GM12875 (cell line): ENCODE measurements around the gene INSYN2A.

Experiments used
- H3K4me3 ChIP-seq: one replicate; pipeline ENCODE4 v1.5.1; 2011; ENCODE audit warnings: low read depth, low read length, control low read depth
- CTCF ChIP-seq: IDR thresholded peaks from 2 replicates; pipeline ENCODE4 v1.5.1; 2011; ENCODE audit warnings: low read depth, mild to moderate bottlenecking, control low read depth, inconsistent platforms, low read length, moderate library complexity, borderline replicate concordance; ENCODE audit not compliant: insufficient read depth

INSYN2A gene

DNA sequence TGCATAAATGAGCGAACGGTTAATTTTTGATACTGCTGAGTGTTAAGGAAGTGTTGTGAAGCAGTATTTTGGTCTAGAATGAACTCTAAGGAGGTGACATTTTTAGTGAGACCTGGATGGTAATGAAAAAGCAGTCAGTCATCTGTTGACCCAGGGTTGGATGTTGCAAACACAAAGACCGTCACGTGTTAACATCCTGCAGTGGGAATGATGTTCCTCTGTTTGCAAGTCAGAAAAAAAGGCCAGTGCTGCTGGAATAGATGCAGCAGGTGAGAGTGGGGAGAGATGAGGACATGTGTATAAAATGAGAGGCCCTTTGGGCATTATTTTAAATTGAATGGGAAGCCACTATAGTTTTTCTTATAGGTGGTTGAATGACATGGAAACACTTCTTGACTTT, 39.3 kb downstream of the INSYN2A start:
- no peak for TF ChIP-seq CTCF
- H3K4me3 ChIP-seq, result no peak overlapping the region

DNA sequence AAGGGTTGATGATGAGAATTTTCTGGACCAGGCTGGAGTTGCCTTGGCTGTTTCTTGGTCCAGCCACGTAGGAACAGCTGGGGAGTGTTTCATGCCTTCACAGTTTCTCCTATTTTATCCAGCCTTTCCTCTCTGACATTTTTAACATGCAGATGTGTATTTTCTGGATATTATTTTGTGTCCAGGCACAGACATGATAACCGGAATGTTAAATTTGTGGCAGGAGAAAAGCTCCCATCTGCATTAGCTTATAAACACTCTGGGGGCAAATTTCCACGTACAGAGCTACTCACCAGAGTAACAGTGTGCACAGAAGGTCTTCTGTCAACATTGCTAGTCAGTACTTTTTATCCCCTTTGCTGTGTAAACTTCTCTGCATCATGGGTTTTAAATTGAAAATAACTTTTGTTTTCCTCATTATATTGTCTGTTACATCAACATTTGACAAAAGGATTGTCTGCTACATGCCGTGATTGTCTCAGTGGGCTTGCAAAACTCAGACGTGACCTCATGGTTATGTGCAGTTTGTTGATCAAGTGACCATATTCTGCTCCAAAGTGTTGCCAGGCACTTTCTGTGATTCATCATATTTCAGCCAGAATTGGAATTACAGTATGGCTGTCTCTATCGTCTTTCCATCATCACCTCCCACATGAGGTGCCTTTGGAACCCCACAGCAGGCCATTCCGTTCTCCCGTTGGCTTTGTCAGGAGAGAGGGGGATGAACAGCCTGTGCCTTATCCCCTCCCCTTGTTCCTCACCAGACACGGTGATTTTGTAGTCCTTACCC, 41.4 kb downstream of the INSYN2A start:
- H3K4me3 ChIP-seq, result no peak overlapping the region
- no peak for TF ChIP-seq CTCF

DNA sequence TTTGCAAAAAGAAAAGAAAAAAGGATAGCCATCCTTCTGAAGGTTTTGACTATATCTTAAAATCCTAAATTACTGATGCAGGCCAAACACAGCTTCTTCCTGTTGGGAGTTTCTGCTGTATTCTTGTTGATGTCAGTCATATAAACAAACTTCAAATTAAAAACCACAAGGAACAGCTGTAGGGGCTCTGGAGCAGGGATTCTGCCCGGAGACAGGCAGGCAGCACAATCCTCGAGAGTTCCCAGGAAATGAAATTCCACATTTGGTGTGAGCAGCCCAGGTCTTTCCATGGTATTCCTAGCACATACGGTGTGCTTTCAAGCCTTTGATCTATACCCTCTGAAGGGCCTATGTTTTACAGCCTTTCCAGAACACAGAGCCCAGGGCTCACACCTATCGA, 43.2 kb downstream of the INSYN2A start:
- no peak for TF ChIP-seq CTCF
- H3K4me3 ChIP-seq, result no peak overlapping the region

DNA sequence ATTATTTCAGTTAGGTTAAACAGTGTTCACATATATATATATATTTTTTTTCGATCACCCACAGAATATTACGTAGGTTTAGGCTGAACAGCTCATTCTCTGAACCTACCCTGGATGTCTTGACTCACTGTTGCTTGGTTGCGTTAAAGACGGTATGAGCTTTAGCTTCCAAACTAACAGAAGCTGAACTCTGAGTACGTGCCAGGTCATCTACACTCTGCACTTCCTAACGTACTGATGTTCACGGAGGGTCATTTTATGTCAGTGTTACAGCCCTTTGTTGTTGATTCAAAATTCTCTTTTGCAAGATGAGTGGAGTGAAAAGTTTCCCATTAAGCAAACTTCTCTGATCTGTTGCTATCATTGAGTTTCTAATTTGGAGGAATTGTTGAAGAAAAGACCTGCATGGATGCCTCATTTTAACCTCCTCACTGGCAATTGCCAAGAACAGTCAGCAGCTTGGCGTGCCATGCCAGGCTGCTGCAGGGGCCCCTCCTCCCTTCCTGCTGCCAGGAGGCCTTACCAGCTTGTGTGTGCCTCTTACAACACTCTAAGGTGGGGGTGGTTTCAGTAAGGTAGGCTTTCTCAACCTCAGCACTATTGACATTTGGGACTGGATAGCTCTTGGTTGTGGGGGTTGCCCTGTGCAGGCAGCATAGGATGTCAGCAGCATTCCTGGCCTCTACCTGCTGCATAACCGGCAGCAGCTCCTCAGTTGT, 44.3 kb downstream of the INSYN2A start:
- no peak overlapping the region for H3K4me3 ChIP-seq
- TF ChIP-seq CTCF, result no peak

DNA sequence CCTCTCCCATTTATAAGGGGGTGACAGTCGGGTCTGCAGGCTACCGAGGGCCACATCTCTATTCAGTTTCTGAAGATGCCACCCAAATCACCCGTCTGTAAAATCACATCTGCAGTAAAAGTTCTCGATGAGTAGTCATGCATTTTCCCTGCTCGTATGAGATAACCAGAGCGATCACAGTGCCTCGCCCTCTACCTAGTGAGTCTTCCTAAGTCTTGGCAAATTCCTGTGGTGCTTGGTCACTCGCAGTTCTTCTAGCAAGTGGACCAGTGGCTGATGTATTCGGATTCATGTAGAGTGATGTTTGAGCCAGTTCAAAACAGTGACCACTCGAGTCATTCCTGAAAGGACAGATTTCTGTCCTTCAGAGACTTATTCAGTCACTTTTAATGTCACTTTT, 44.9 kb downstream of the INSYN2A start:
- no peak overlapping the region for H3K4me3 ChIP-seq
- TF ChIP-seq CTCF, result no peak

DNA sequence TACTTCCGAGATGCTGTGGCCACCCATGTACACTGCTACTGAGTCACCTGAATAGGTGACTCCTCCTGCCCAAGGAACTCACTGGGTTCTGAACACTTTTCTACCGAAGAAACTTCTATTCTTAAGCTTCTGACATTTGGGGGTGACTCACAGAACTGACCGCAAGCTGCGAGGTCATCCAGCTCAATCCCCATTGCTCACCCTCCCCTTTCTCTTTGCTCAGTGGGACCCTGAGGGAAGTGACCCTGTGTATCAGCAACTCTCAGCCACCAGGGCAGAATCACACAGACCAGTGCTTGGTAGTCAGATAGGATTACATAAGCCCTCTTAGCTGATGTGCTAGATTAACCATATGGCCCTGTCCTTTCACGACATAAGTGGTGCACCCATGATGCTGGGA, 46.3 kb downstream of the INSYN2A start:
- H3K4me3 ChIP-seq, result no peak overlapping the region
- no peak for TF ChIP-seq CTCF
